H9 (cell line): Measurements from ENCODE around the gene MRPL21. TPM values are rescaled to one million over a fixed set of nuclear protein-coding genes. Genes with fewer than 3 reads are reported as not detected.

ENCODE experiments used
- DNase-seq: peaks from one replicate; pipeline ENCODE4 v3.0.0-alpha.2; 2017
- H2AFZ ChIP-seq: one replicate; pipeline ENCODE4 v1.6.1; 2013; ENCODE audit warnings: mild to moderate bottlenecking, low read length, control low read depth, moderate library complexity
- H2AK5ac ChIP-seq: 2 replicates; pipeline ENCODE4 v1.6.1; 2013; ENCODE audit warnings: low read length, control low read depth, mixed read lengths; ENCODE audit not compliant: insufficient read length
- H2BK120ac ChIP-seq: one replicate; pipeline ENCODE4 v1.6.1; 2013; ENCODE audit warnings: low read depth, mild to moderate bottlenecking, low read length, control low read depth, inconsistent platforms; ENCODE audit not compliant: poor library complexity, severe bottlenecking
- H2BK12ac ChIP-seq: 2 replicates; pipeline ENCODE4 v1.6.1; 2013; ENCODE audit warnings: low read length, control low read depth, mixed read lengths, low read depth; ENCODE audit not compliant: insufficient read length
- H2BK15ac ChIP-seq: 2 replicates; pipeline ENCODE4 v1.6.1; 2013; ENCODE audit warnings: low read depth, low read length, control low read depth
- H2BK20ac ChIP-seq: one replicate; pipeline ENCODE4 v1.6.1; 2013; ENCODE audit warnings: low read depth, mild to moderate bottlenecking, low read length, control low read depth, inconsistent platforms; ENCODE audit not compliant: poor library complexity, severe bottlenecking
- H2BK5ac ChIP-seq: 2 replicates; pipeline ENCODE4 v1.6.1; 2013; ENCODE audit warnings: low read length, control low read depth, mixed read lengths; ENCODE audit not compliant: insufficient read length
- H3K14ac ChIP-seq: 2 replicates; pipeline ENCODE4 v1.6.1; 2013; ENCODE audit warnings: low read length, control low read depth; ENCODE audit not compliant: insufficient read depth
- H3K18ac ChIP-seq: 2 replicates; pipeline ENCODE4 v1.6.1; 2013; ENCODE audit warnings: low read depth, mild to moderate bottlenecking, mixed read lengths, low read length, control low read depth; ENCODE audit not compliant: insufficient read length
- H3K23ac ChIP-seq: 2 replicates; pipeline ENCODE4 v1.6.1; 2013; ENCODE audit warnings: low read length, control low read depth, mixed read lengths, low read depth; ENCODE audit not compliant: insufficient read length
- H3K23me2 ChIP-seq: 2 replicates; pipeline ENCODE4 v1.6.1; 2013; ENCODE audit warnings: low read depth, mild to moderate bottlenecking, mixed read lengths, low read length, control low read depth; ENCODE audit not compliant: insufficient read length, poor library complexity, severe bottlenecking
- H3K27ac ChIP-seq: 2 replicates; pipeline ENCODE4 v1.5.1; 2013; ENCODE audit warnings: low read length, control low read depth, mixed read lengths, low read depth; ENCODE audit not compliant: insufficient read length
- H3K27me3 ChIP-seq: 2 replicates; pipeline ENCODE4 v1.6.1; 2013; ENCODE audit warnings: low read length, control low read depth, inconsistent platforms; ENCODE audit not compliant: insufficient read depth
- H3K4ac ChIP-seq: 2 replicates; pipeline ENCODE4 v1.6.1; 2013; ENCODE audit warnings: low read depth, mild to moderate bottlenecking, control low read depth, inconsistent platforms, low read length, moderate library complexity
- H3K4me1 ChIP-seq: 2 replicates; pipeline ENCODE4 v1.6.1; 2013; ENCODE audit warnings: low read length, control low read depth, inconsistent platforms; ENCODE audit not compliant: insufficient read depth
- H3K4me2 ChIP-seq: 2 replicates; pipeline ENCODE4 v1.6.1; 2013; ENCODE audit warnings: low read length, control low read depth, mixed read lengths; ENCODE audit not compliant: insufficient read length, insufficient read depth
- H3K56ac ChIP-seq: 2 replicates; pipeline ENCODE4 v1.6.1; 2013; ENCODE audit warnings: low read depth, mild to moderate bottlenecking, mixed read lengths, low read length, control low read depth; ENCODE audit not compliant: insufficient read length
- H3K79me1 ChIP-seq: 2 replicates; pipeline ENCODE4 v1.6.1; 2013; ENCODE audit warnings: low read depth, mild to moderate bottlenecking, moderate library complexity, low read length, control low read depth, inconsistent platforms; ENCODE audit not compliant: insufficient read depth, poor library complexity, severe bottlenecking
- H3K79me2 ChIP-seq: 2 replicates; pipeline ENCODE4 v1.6.1; 2013; ENCODE audit warnings: low read length, control low read depth, inconsistent platforms; ENCODE audit not compliant: insufficient read depth
- H3K9ac ChIP-seq: 2 replicates; pipeline ENCODE4 v1.6.1; 2013; ENCODE audit warnings: low read length, control low read depth, mixed read lengths; ENCODE audit not compliant: insufficient read length; ENCODE audit errors: extremely low read depth
- H3K9me3 ChIP-seq: one replicate; pipeline ENCODE4 v1.6.1; 2013; ENCODE audit warnings: low read depth, low read length, inconsistent platforms; ENCODE audit not compliant: control insufficient read depth
- H3T11ph ChIP-seq: one replicate; pipeline ENCODE4 v1.6.1; 2013; ENCODE audit warnings: mild to moderate bottlenecking, low read length, control low read depth, inconsistent platforms
- H4K20me1 ChIP-seq: one replicate; pipeline ENCODE4 v1.6.1; 2013; ENCODE audit not compliant: control insufficient read depth, insufficient read length, insufficient read depth
- H4K5ac ChIP-seq: 2 replicates; pipeline ENCODE4 v1.6.1; 2013; ENCODE audit warnings: low read depth, mild to moderate bottlenecking, mixed read lengths, low read length, control low read depth; ENCODE audit not compliant: insufficient read length
- H4K8ac ChIP-seq: replicated peaks from 2 replicates; pipeline ENCODE4 v1.6.1; 2013; ENCODE audit warnings: low read length, control low read depth, mixed read lengths, low read depth; ENCODE audit not compliant: insufficient read length
- H4K91ac ChIP-seq: 2 replicates; pipeline ENCODE4 v1.6.1; 2013; ENCODE audit warnings: low read depth, mild to moderate bottlenecking, moderate library complexity, mixed read lengths, low read length, control low read depth; ENCODE audit not compliant: insufficient read length
- H3K27ac Mint-ChIP-seq, 3 experiments: 2 replicates in 2 of 3; 3 replicates in 1 of 3; pipeline ENCODE4 v1.8.0; 2020 to 2021; ENCODE audit warnings: mixed read lengths in 3 of 3, mild to moderate bottlenecking in 1 of 3, moderate library complexity in 1 of 3
- H3K27me3 Mint-ChIP-seq: 2 replicates; pipeline ENCODE4 v1.8.0; 2021; ENCODE audit warnings: low read depth, mild to moderate bottlenecking, moderate library complexity, mixed read lengths
- H3K36me3 Mint-ChIP-seq, 3 experiments: 2 replicates in 2 of 3; 3 replicates in 1 of 3; pipeline ENCODE4 v1.8.0; 2020 to 2021; ENCODE audit warnings: low read depth in 3 of 3, mixed read lengths in 3 of 3; ENCODE audit not compliant: insufficient read depth in 1 of 3
- H3K4me1 Mint-ChIP-seq, 2 experiments: 2 replicates each; pipeline ENCODE4 v1.8.0; 2020; ENCODE audit warnings: mixed read lengths in 2 of 2
- H3K4me3 Mint-ChIP-seq, 2 experiments: 2 replicates in 1 of 2; 3 replicates in 1 of 2; pipeline ENCODE4 v1.8.0; 2020 to 2021; ENCODE audit warnings: mild to moderate bottlenecking in 2 of 2, mixed read lengths in 2 of 2, moderate library complexity in 1 of 2
- H3K9me3 Mint-ChIP-seq, 2 experiments: 2 replicates in 1 of 2; 3 replicates in 1 of 2; pipeline ENCODE4 v1.8.0; 2020; ENCODE audit warnings: mild to moderate bottlenecking in 2 of 2, mixed read lengths in 2 of 2, moderate library complexity in 1 of 2
- CTCF ChIP-seq: fragments of 200-600 bp; sonication (generic); conservative IDR thresholded peaks from 3 replicates; pipeline ENCODE4 v1.8.0; 2021; ENCODE audit warnings: antibody characterized with exemption, mild to moderate bottlenecking
- WGBS: extraction: QIAGEN DNeasy Blood & Tissue Kit; methylation state at CpG from one replicate; pipeline ENCODE4 v1.1.7; 2013; ENCODE audit warnings: missing lambda C conversion rate, low lambda C conversion rate, mixed read lengths; ENCODE audit not compliant: insufficient read length; ENCODE audit errors: extremely low coverage; 5-methylcytosine and 5-hydroxymethylcytosine counted together
- total RNA-seq: library from RNA; stranded (reverse); gene quantifications from 2 replicates; pipeline ENCODE4 v1.2.1, GENCODE V29; 2021

Gene MRPL21
- total RNA-seq, 1 experiment from 2014 or later, result 91.5 TPM

GRCh38 chr11:68912254-68912653 is 8.6 kb upstream of the MRPL21 start:
- H3K23ac ChIP-seq, result no peak overlapping the region
- H4K91ac ChIP-seq, result no peak overlapping the region
- no peaks in the 10 kb centered on the region for H3K27me3 ChIP-seq
- H4K5ac ChIP-seq, result no peak overlapping the region
- no peak for DNase-seq
- Mint-ChIP-seq H3K27ac (no peak overlapping the region), H3K4me1 (no peaks in the 10 kb centered on the region), H3K9me3 (no peaks in the 10 kb centered on the region), H3K36me3 (peaks cover 27 to 73% (median 72%) of the 10 kb centered on the region in 3 experiments; a peak in 6 of 7 replicates), H3K4me3 (no peak overlapping the region), H3K27me3 (no peaks in the 10 kb centered on the region)
- H3K18ac ChIP-seq, result no peak overlapping the region
- H3K9me3 ChIP-seq, result no peaks in the 10 kb centered on the region
- no peaks in the 10 kb centered on the region for H3K23me2 ChIP-seq
- no peaks in the 10 kb centered on the region for H3K79me1 ChIP-seq
- no peak overlapping the region for H3K4me2 ChIP-seq
- H3K9ac ChIP-seq, result no peak overlapping the region
- no peak overlapping the region for H2AFZ ChIP-seq
- no peak overlapping the region for H3T11ph ChIP-seq
- no peaks in the 10 kb centered on the region for H3K79me2 ChIP-seq
- no peak overlapping the region for H2AK5ac ChIP-seq
- no peak overlapping the region for H3K27ac ChIP-seq
- WGBS, result no CpG with 5 or more reads among the region's 5 CpGs
- no peak overlapping the region for H2BK12ac ChIP-seq
- TF ChIP-seq CTCF, result no peak
- H3K56ac ChIP-seq, result no peak overlapping the region
- no peak overlapping the region for H2BK120ac ChIP-seq
- H4K20me1 ChIP-seq, result no peaks in the 10 kb centered on the region
- H4K8ac ChIP-seq, result no peak overlapping the region
- no peak overlapping the region for H2BK15ac ChIP-seq
- no peak overlapping the region for H3K14ac ChIP-seq
- H3K4me1 ChIP-seq, result no peaks in the 10 kb centered on the region
- no peak overlapping the region for H3K4ac ChIP-seq
- no peak overlapping the region for H2BK5ac ChIP-seq
- no peak overlapping the region for H2BK20ac ChIP-seq
